ENCODE results near the gene BTBD9. TPM values are rescaled to one million over a fixed set of nuclear protein-coding genes. Genes with fewer than 3 reads are reported as not detected.
A peak's percentile ranks its signal among the peaks of the same experiment; 100 is the strongest.

The BTBD9 gene
- total RNA-seq, 4 donors from 2014 or later, result 5.5 to 14.1 (median 6.3) TPM

GRCh38 chr6:38508286-38508685 lies 131.4 kb downstream of the BTBD9 start:
- Histone ChIP-seq H3K4me1 (peaks cover 31% of the 10 kb centered on the region in 2 donors), H3K27ac (peak overlapping the region in 2 of 4 donors; percentile 8 to 13), H3K36me3 (no peaks in the 10 kb centered on the region), H3K27me3 (no peaks in the 10 kb centered on the region), H3K9me3 (no peaks in the 10 kb centered on the region), H3K4me3 (no peak overlapping the region)
- ATAC-seq (no peak), DNase-seq (no peak)
- TF ChIP-seq POLR2A (IDR thresholded peaks at IDR 0.05) (no peak), CTCF (IDR thresholded peaks at IDR 0.05 in 4 of 5, conservative IDR thresholded peaks at IDR 0.05 in 1 of 5) (no peak)
- intact Hi-C loops (cut with DNase I; ENCODE audit: low total_unique reads) (no loop called here), in situ Hi-C loops (cut with MboI; ENCODE audit: low sequenced_read_pairs in 4 of 4) (no loop called here)

GRCh38 chr6:38507173-38507572 lies 132.6 kb downstream of the BTBD9 start:
- Histone ChIP-seq H3K36me3 (no peaks in the 10 kb centered on the region), H3K27me3 (no peaks in the 10 kb centered on the region), H3K27ac (no peak overlapping the region), H3K9me3 (no peaks in the 10 kb centered on the region), H3K4me1 (peaks cover 31% of the 10 kb centered on the region in 2 donors), H3K4me3 (no peak overlapping the region)
- no peak for TF ChIP-seq CTCF (IDR thresholded peaks at IDR 0.05 in 4 of 5, conservative IDR thresholded peaks at IDR 0.05 in 1 of 5)
- no peak for TF ChIP-seq POLR2A (IDR thresholded peaks at IDR 0.05)
- no peak for ATAC-seq
- intact Hi-C loops (cut with DNase I; ENCODE audit: low total_unique reads), result no loop called here
- no peak for DNase-seq
- in situ Hi-C loops (cut with MboI; ENCODE audit: low sequenced_read_pairs in 4 of 4), result no loop called here

- H3K27ac ChIP-seq, result no peak overlapping the region
- no peak overlapping the region for H3K4me3 ChIP-seq
- peaks cover 31% of the 10 kb centered on the region in 2 donors for H3K4me1 ChIP-seq
- no peak for TF ChIP-seq CTCF (IDR thresholded peaks at IDR 0.05 in 4 of 5, conservative IDR thresholded peaks at IDR 0.05 in 1 of 5)
- TF ChIP-seq POLR2A (IDR thresholded peaks at IDR 0.05), result no peak
- no peaks in the 10 kb centered on the region for H3K27me3 ChIP-seq
- ATAC-seq (no peak), DNase-seq (no peak)
- no peaks in the 10 kb centered on the region for H3K36me3 ChIP-seq
- intact Hi-C loops (cut with DNase I; ENCODE audit: low total_unique reads) (no loop called here), in situ Hi-C loops (cut with MboI; ENCODE audit: low sequenced_read_pairs in 4 of 4) (no loop called here)
- no peaks in the 10 kb centered on the region for H3K9me3 ChIP-seq
These were observed 133.9 kb downstream of the BTBD9 start for GRCh38 chr6:38505826-38506225.

GRCh38 chr6:38504996-38505395 lies 134.7 kb downstream of the BTBD9 start:
- DNase-seq, result no peak

More at GRCh38 chr6:38504996-38505395, 134.7 kb downstream of the BTBD9 start:
- ATAC-seq, result no peak
- no peak for TF ChIP-seq CTCF (IDR thresholded peaks at IDR 0.05 in 4 of 5, conservative IDR thresholded peaks at IDR 0.05 in 1 of 5)
- TF ChIP-seq POLR2A (IDR thresholded peaks at IDR 0.05), result no peak
- H3K9me3 ChIP-seq, result no peaks in the 10 kb centered on the region
- no peak overlapping the region for H3K4me3 ChIP-seq
- no peaks in the 10 kb centered on the region for H3K36me3 ChIP-seq
- no peak overlapping the region for H3K27ac ChIP-seq
- intact Hi-C loops (cut with DNase I; ENCODE audit: low total_unique reads), result no loop called here
- peaks cover 31% of the 10 kb centered on the region in 2 donors for H3K4me1 ChIP-seq
- in situ Hi-C loops (cut with MboI; ENCODE audit: low sequenced_read_pairs in 4 of 4), result no loop called here
- H3K27me3 ChIP-seq, result no peaks in the 10 kb centered on the region
